ENCODE data around the gene CSRP3. TPM values are rescaled to one million over a fixed set of nuclear protein-coding genes. Genes with fewer than 3 reads are reported as not detected.

CSRP3 gene
- total and polyA plus RNA-seq, 2 donors from 2014 or later = not detected

DNA sequence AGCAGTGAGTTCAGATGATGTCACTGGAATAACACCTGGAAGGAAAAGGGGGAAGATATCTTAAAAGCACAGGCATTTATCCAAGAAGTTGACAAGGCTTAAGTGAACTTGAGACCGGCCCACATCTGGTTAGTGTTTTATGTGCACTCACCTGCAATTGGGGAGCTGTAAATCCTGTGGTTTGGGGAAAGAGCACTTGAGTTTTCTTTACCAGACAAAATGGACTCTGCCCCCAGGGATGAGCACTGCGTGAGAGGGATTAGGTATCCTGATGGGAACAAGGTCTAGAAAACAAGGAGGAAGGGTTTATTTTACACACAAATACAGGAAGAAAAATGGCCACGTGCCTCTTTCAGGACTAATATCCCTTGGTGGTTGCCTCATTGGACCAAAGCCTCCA lies 23.8 kb upstream of the CSRP3 start:
- FAIRE-seq (no peak), DNase-seq (no peak)
- H3K36me3 ChIP-seq (ENCODE audit: control insufficient read depth in 2 of 3, insufficient read depth in 3 of 3, low read length in 3 of 3) = no peaks in the 10 kb centered on the region
- no peaks in the 10 kb centered on the region for H3K27me3 ChIP-seq (ENCODE audit: control insufficient read depth, insufficient read depth, low read length)
- no peak overlapping the region for H3K4me3 ChIP-seq (ENCODE audit: low read length in 3 of 3)
- no peak overlapping the region for H3K9ac ChIP-seq (ENCODE audit: low read length in 3 of 3)
- H3K9me3 ChIP-seq (ENCODE audit: control insufficient read depth in 2 of 3, insufficient read depth in 1 of 3, low read length in 3 of 3) = no peaks in the 10 kb centered on the region
- TF ChIP-seq, protein P1, sequence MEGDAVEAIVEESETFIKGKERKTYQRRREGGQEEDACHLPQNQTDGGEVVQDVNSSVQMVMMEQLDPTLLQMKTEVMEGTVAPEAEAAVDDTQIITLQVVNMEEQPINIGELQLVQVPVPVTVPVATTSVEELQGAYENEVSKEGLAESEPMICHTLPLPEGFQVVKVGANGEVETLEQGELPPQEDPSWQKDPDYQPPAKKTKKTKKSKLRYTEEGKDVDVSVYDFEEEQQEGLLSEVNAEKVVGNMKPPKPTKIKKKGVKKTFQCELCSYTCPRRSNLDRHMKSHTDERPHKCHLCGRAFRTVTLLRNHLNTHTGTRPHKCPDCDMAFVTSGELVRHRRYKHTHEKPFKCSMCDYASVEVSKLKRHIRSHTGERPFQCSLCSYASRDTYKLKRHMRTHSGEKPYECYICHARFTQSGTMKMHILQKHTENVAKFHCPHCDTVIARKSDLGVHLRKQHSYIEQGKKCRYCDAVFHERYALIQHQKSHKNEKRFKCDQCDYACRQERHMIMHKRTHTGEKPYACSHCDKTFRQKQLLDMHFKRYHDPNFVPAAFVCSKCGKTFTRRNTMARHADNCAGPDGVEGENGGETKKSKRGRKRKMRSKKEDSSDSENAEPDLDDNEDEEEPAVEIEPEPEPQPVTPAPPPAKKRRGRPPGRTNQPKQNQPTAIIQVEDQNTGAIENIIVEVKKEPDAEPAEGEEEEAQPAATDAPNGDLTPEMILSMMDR (IDR thresholded peaks at IDR 0.05; ENCODE audit: borderline replicate concordance, extremely low read depth, insufficient read depth) = no peak
- H3K27ac ChIP-seq (ENCODE audit: low read depth in 2 of 2, low read length in 2 of 2) = no peak overlapping the region
- no peaks in the 10 kb centered on the region for H3K4me1 ChIP-seq (ENCODE audit: control insufficient read depth in 2 of 3, insufficient read depth in 2 of 3, low read depth in 1 of 3, low read length in 3 of 3)
- intact Hi-C loops (cut with DNase I) = no loop called here

DNA sequence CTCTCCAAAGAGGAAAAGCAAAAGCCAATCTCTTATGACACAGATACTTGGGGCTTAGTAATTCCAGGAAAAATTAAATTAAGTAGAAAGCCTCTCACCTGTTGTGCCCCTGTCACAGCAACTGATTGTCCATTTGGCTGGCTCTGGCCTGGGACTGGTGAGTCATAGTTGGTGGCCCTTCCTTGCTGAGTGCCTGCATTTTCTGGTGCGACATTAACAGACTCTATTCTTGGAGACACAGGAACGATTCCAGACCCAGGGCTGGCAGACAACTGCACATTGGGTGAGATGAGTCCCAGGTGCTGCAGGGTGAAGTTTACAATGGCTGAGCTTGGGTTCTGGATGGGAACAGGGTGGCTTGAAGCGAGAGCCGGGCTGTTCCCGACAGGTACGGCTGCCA lies 23.3 kb upstream of the CSRP3 start:
- DNase-seq (no peak), FAIRE-seq (no peak)
- Histone ChIP-seq H3K4me3 (ENCODE audit: low read length in 3 of 3) (no peak overlapping the region), H3K9ac (ENCODE audit: low read length in 3 of 3) (no peak overlapping the region), H3K27ac (ENCODE audit: low read depth in 2 of 2, low read length in 2 of 2) (no peak overlapping the region), H3K9me3 (ENCODE audit: control insufficient read depth in 2 of 3, insufficient read depth in 1 of 3, low read length in 3 of 3) (no peaks in the 10 kb centered on the region), H3K36me3 (ENCODE audit: control insufficient read depth in 2 of 3, insufficient read depth in 3 of 3, low read length in 3 of 3) (no peaks in the 10 kb centered on the region), H3K4me1 (ENCODE audit: control insufficient read depth in 2 of 3, insufficient read depth in 2 of 3, low read depth in 1 of 3, low read length in 3 of 3) (no peaks in the 10 kb centered on the region), H3K27me3 (ENCODE audit: control insufficient read depth, insufficient read depth, low read length) (no peaks in the 10 kb centered on the region)
- TF ChIP-seq, protein P1 (IDR thresholded peaks at IDR 0.05; ENCODE audit: borderline replicate concordance, extremely low read depth, insufficient read depth) = no peak
- intact Hi-C loops (cut with DNase I) = no loop called here

DNA sequence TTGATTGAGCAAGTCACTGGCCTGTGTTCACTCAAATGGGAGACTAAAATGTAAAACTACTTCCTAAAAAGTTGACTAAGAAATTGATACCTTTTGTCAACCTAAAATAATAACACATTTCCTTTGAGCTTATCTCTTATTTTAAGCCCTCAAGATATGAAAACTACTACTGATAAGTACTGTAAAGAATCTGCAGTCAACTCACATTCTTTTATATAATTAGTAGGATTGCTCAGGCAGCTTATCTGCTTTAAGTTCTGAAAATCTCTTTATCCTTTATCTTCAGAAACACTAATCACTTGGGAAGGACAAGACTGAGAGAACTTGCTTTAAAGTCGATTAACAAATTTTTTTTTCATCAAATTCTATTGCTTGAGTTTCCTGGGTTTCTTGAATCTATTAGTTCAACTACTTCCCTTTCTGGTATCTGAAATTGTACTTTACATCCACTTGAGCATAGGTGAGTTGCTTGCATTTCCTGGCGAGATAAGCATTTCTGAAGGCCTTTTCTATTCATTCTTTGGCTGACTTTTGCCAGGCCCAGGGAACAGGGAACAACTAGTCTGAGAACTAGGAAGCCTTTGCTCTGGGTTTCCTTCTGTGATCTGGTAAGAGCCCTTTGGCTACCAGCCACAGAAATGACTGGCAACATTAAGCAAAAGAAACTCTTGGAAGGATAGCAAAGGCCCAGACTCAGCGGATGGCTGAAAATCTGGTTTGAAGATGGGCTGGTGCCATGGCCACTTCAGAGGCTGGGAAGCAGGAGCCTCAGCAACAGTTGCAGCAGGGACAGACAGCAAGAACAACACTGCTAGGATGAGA lies 19.3 kb upstream of the CSRP3 start:
- H3K9ac ChIP-seq (ENCODE audit: low read length in 3 of 3) = no peak overlapping the region
- H3K36me3 ChIP-seq (ENCODE audit: control insufficient read depth in 2 of 3, insufficient read depth in 3 of 3, low read length in 3 of 3) = no peaks in the 10 kb centered on the region
- no peak for FAIRE-seq
- TF ChIP-seq, protein P1 (IDR thresholded peaks at IDR 0.05; ENCODE audit: borderline replicate concordance, extremely low read depth, insufficient read depth) = no peak
- H3K4me3 ChIP-seq (ENCODE audit: low read length in 3 of 3) = no peak overlapping the region
- H3K27ac ChIP-seq (ENCODE audit: low read depth in 2 of 2, low read length in 2 of 2) = no peak overlapping the region
- no peaks in the 10 kb centered on the region for H3K27me3 ChIP-seq (ENCODE audit: control insufficient read depth, insufficient read depth, low read length)
- no peak for DNase-seq
- H3K9me3 ChIP-seq (ENCODE audit: control insufficient read depth in 2 of 3, insufficient read depth in 1 of 3, low read length in 3 of 3) = no peaks in the 10 kb centered on the region
- intact Hi-C loops (cut with DNase I) = no loop called here
- H3K4me1 ChIP-seq (ENCODE audit: control insufficient read depth in 2 of 3, insufficient read depth in 2 of 3, low read depth in 1 of 3, low read length in 3 of 3) = no peaks in the 10 kb centered on the region
